SKM-1 treated with dmso at 0.1 percent for 144 hours (cell line): Measurements from ENCODE around the gene NBEAL2.

Source experiments
- DNase-seq: peaks from one replicate; lab custom pipeline; 2025; ENCODE audit not compliant: unreplicated experiment; lab: John Stamatoyannopoulos, UW

NBEAL2 gene

DNA sequence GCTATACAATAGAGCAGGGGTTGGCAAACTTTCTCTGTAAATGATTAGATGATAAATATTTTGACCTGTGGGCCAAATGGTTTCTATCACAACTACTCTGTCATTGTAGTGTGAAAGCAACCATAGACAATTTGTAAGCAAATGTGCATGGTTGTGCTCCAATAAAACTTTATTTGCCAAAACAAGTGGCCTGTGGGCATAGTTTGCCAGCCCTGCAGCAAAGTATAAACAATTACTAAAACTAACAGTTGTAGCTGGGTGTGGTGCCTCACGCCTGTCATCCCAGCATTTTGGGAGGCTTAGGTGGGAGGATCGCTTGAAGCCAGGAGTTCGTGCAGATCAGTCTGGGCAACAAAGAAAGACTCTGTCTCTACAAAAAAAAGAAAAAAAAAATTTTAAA lies 61.6 kb downstream of the NBEAL2 start:
- no peak for DNase-seq

DNA sequence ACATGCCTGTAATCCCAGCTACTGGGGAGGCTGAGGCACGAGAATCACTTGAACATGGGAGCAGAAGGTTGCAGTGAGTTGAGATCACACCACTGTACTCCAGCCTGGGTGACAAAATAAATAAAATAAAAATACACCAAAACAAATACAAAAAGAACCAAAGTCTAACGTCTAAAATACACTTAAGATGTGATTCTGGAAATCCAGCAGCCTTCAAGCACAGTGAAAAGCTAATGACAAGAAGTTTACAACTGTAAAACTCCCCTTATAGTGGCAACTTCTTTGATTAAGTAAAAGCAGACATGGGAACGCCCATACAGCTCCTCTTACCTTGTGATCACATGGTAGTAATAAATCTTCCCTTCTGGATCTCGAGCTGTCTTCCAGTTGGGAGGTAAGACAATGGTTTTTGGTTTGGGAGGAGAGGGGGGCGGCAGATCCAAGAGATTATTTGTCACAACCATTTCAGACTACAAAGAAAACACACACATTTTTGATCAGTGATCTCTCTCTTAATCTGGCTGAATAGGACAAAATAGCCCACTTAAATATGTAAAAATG lies 62.8 kb downstream of the NBEAL2 start:
- no peak for DNase-seq

DNA sequence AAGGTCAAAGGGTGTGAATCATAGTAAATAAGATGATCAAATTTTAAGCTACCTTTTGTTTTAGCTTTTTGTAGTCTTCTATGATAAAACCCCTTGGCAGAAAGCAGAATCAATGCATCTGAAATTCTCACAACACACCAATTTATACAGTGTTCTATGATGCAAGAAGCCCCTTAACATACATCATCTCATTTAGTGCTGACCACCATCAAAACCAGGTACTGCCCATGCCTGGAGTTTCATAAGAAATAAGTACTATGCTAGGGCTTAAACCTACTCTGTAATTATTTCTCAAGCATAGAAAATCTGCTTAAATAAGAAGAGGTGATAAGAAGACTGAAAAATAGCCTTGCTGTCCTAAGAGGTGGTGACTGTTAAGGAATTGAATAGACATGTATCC lies 67.6 kb downstream of the NBEAL2 start:
- DNase-seq, result no peak

DNA sequence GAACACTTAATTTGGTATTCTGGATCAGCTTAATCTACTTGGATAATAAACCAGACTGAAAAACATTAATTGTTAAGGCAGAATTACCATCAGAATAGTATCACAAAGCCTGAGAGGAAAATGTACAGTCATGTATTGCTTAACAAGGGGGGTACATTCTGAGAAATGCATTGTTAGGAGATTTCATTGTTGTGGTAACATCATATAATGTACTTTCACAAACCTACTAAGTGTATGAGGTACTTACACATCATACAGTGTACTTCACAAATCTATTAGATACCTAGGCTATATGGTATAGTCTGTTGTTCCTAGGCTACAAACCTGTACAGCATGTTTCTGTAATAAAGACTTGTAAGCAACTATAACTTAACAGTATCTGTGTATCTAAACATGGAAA lies 68.2 kb downstream of the NBEAL2 start:
- no peak for DNase-seq

DNA sequence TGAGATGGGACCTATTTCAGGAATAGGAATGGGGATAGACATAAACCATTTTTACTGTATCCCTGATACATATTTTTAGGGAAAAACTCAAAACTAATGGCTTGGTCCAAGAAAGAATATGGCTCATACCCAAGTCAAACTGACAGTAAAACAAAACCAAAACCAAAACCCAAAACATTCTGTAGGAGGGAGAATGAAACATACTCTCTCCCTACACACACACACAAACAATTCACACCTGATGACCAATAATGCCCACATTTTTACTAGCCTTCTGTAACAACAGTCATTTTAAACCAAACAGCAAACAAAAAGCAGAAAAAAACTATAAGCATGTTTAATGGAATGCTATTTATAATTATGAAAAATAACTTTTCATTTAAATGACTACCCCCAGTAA lies 74.9 kb downstream of the NBEAL2 start:
- no peak for DNase-seq

DNA sequence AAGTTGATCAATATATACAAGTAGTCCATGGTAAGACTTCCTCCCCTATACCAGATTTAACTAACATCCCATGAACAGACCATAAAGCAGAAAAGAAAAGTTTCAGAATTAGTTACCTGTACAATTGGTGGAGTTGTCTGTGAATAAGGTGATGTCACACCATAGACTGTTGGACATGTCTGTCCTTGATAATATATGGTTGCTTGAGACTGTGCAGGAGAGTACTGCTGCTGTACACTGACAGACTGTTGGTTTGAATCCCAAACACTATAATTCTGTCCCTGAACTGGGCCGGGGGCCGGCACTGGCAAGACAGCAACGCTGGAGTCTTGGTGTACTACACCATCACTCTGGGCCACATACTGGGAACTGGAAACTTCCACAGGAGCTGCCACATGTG lies 77.2 kb downstream of the NBEAL2 start:
- no peak for DNase-seq

DNA sequence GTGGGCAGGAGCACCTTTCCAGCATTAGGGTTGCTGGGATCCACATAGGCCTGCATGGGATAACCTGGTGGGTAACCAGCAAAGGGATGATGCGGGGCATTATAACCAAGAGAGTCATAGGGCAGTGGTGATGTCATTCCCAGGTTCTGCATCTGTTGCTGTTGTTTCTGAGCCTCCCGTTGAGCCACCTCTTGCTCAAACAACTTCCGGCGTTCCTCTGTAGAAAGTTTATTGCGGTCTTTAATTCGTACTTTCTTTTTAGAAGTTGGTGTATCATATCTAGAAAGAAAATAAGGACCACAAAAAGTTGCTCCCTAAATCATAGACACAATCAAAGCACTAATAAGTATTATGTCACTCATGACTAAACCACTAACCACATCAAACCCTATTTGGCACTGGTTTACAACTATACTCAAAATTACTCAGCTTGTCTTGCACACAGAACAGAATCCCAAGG lies 77.8 kb downstream of the NBEAL2 start:
- DNase-seq, result no peak
